Large intestine (tissue), 3 donors: Measurements from ENCODE around the gene CHST14. TPM values are rescaled to one million over a fixed set of nuclear protein-coding genes. Genes with fewer than 3 reads are reported as not detected.

Source experiments
- DNase-seq, 2 donors: peaks; one replicate each; pipeline versions ENCODE4 v3.0.0 to v3.0.0-alpha.2; 2013
- H3K27ac ChIP-seq: one replicate; pipeline ENCODE4 v1.5.1; 2013; ENCODE audit warnings: low read length
- H3K27me3 ChIP-seq: 2 replicates; pipeline ENCODE4 v1.6.1; 2013; ENCODE audit warnings: low read length; ENCODE audit not compliant: control insufficient read depth, insufficient read depth
- H3K36me3 ChIP-seq: 2 replicates; pipeline ENCODE4 v1.6.1; 2013; ENCODE audit warnings: low read length; ENCODE audit not compliant: control insufficient read depth, insufficient read depth
- H3K4me1 ChIP-seq: one replicate; pipeline ENCODE4 v1.6.1; 2013; ENCODE audit warnings: low read length; ENCODE audit not compliant: control insufficient read depth, insufficient read depth
- H3K4me3 ChIP-seq: one replicate; pipeline ENCODE4 v1.5.1; 2013; ENCODE audit warnings: low read length
- H3K9me3 ChIP-seq: one replicate; pipeline ENCODE4 v1.6.1; 2013; ENCODE audit warnings: mild to moderate bottlenecking, low read depth, low read length, moderate library complexity; ENCODE audit not compliant: control insufficient read depth
- WGBS: methylation state at CpG from one replicate; pipeline ENCODE4 v1.1.5; 2013; ENCODE audit warnings: low lambda C conversion rate; ENCODE audit not compliant: insufficient coverage; 5-methylcytosine and 5-hydroxymethylcytosine counted together
- polyA plus RNA-seq: library from polyadenylated mRNA; unstranded; fragments of 120-200 nt; gene quantifications from one replicate; pipeline ENCODE4 v1.2.1, GENCODE V29; 2013

The CHST14 gene
- polyA plus RNA-seq, 1 donor, result 12.5 TPM

- 96% methylated on average over 4 of the region's 8 CpGs for WGBS
- Histone ChIP-seq H3K4me3 (no peak overlapping the region), H3K9me3 (no peaks in the 10 kb centered on the region), H3K27me3 (peaks cover 2% of the 10 kb centered on the region), H3K4me1 (no peaks in the 10 kb centered on the region), H3K27ac (no peak overlapping the region), H3K36me3 (no peaks in the 10 kb centered on the region)
- DNase-seq, result no peak
Observed at GRCh38 chr15:40493089-40493840, 22.5 kb downstream of the CHST14 start.

GRCh38 chr15:40495516-40495915 is 24.7 kb downstream of the CHST14 start:
- Histone ChIP-seq H3K36me3 (no peaks in the 10 kb centered on the region), H3K4me1 (no peaks in the 10 kb centered on the region), H3K9me3 (no peaks in the 10 kb centered on the region), H3K27ac (no peak overlapping the region), H3K4me3 (no peak overlapping the region), H3K27me3 (peaks cover 6% of the 10 kb centered on the region)
- DNase-seq, result no peak
- WGBS, result 100% methylated on average over 1 of the region's 2 CpGs

GRCh38 chr15:40498418-40498817 is 27.6 kb downstream of the CHST14 start:
- Histone ChIP-seq H3K9me3 (no peaks in the 10 kb centered on the region), H3K27me3 (peaks cover 6% of the 10 kb centered on the region), H3K4me3 (no peak overlapping the region), H3K27ac (no peak overlapping the region), H3K4me1 (no peaks in the 10 kb centered on the region), H3K36me3 (no peaks in the 10 kb centered on the region)
- no peak for DNase-seq
- no CpG with 5 or more reads among the region's 5 CpGs for WGBS

- H3K9me3 ChIP-seq, result no peaks in the 10 kb centered on the region
- peaks cover 6% of the 10 kb centered on the region for H3K27me3 ChIP-seq
- DNase-seq, result no peak
- H3K4me3 ChIP-seq, result no peak overlapping the region
- H3K36me3 ChIP-seq, result no peaks in the 10 kb centered on the region
- no peaks in the 10 kb centered on the region for H3K4me1 ChIP-seq
- H3K27ac ChIP-seq, result no peak overlapping the region
- no CpG with 5 or more reads among the region's 4 CpGs for whole genome bisulfite sequencing
Observed at GRCh38 chr15:40498891-40499290, 28.1 kb downstream of the CHST14 start.

GRCh38 chr15:40499931-40500330 is 29.1 kb downstream of the CHST14 start:
- no peak for DNase-seq
- no peak overlapping the region for H3K4me3 ChIP-seq
- H3K27ac ChIP-seq, result no peak overlapping the region
- peaks cover 5% of the 10 kb centered on the region for H3K27me3 ChIP-seq
- no CpG with 5 or more reads among the region's 4 CpGs for WGBS
- no peaks in the 10 kb centered on the region for H3K4me1 ChIP-seq
- H3K36me3 ChIP-seq, result no peaks in the 10 kb centered on the region
- no peaks in the 10 kb centered on the region for H3K9me3 ChIP-seq

- H3K27ac ChIP-seq, result no peak overlapping the region
- no peaks in the 10 kb centered on the region for H3K9me3 ChIP-seq
- H3K27me3 ChIP-seq, result peaks cover 5% of the 10 kb centered on the region
- H3K4me3 ChIP-seq, result no peak overlapping the region
- H3K4me1 ChIP-seq, result no peaks in the 10 kb centered on the region
- no peak for DNase-seq
- H3K36me3 ChIP-seq, result no peaks in the 10 kb centered on the region
- 78% methylated on average over 3 of the region's 4 CpGs for WGBS
Observed at GRCh38 chr15:40500568-40501330, 30.0 kb downstream of the CHST14 start.

GRCh38 chr15:40501487-40501886 is 30.7 kb downstream of the CHST14 start:
- no peak overlapping the region for H3K4me3 ChIP-seq

GRCh38 chr15:40506964-40507571 is 36.3 kb downstream of the CHST14 start:
- Histone ChIP-seq H3K4me3 (peak overlapping the region; percentile 11), H3K36me3 (no peaks in the 10 kb centered on the region), H3K9me3 (no peaks in the 10 kb centered on the region), H3K27me3 (peaks cover 17% of the 10 kb centered on the region), H3K4me1 (peaks cover 7% of the 10 kb centered on the region), H3K27ac (no peak overlapping the region)
- peak; percentile 71 to 77 for DNase-seq
- no CpG with 5 or more reads among the region's 30 CpGs for WGBS

More at GRCh38 chr15:40501487-40501886, 30.7 kb downstream of the CHST14 start:
- peaks cover 5% of the 10 kb centered on the region for H3K27me3 ChIP-seq
- no peaks in the 10 kb centered on the region for H3K36me3 ChIP-seq
- no peak for DNase-seq
- no peak overlapping the region for H3K27ac ChIP-seq
- no peaks in the 10 kb centered on the region for H3K9me3 ChIP-seq
- no peaks in the 10 kb centered on the region for H3K4me1 ChIP-seq
- 100% methylated on average over 1 of the region's 6 CpGs for WGBS

GRCh38 chr15:40508216-40508615 is 37.4 kb downstream of the CHST14 start:
- DNase-seq, result no peak
- Histone ChIP-seq H3K36me3 (no peaks in the 10 kb centered on the region), H3K27me3 (peaks cover 19% of the 10 kb centered on the region), H3K9me3 (no peaks in the 10 kb centered on the region), H3K4me3 (no peak overlapping the region), H3K4me1 (peaks cover 9% of the 10 kb centered on the region), H3K27ac (no peak overlapping the region)
- WGBS, result no CpG with 5 or more reads among the region's 1 CpG

GRCh38 chr15:40510201-40510600 is 39.4 kb downstream of the CHST14 start:
- Histone ChIP-seq H3K4me3 (no peak overlapping the region), H3K27me3 (peaks cover 19% of the 10 kb centered on the region), H3K9me3 (no peaks in the 10 kb centered on the region), H3K4me1 (peaks cover 9% of the 10 kb centered on the region), H3K36me3 (no peaks in the 10 kb centered on the region), H3K27ac (no peak overlapping the region)
- DNase-seq, result no peak
- no CpG with 5 or more reads among the region's 2 CpGs for WGBS
